Esophagus mucosa (tissue), 1 donor: Measurements from ENCODE around the gene NLGN1. TPM values are rescaled to one million over a fixed set of nuclear protein-coding genes. Genes with fewer than 3 reads are reported as not detected.

Source experiments
- ATAC-seq: fragments of 200-7000 bp; cut with Tn5 transposase; one replicate; pipeline ENCODE4 v1.9.1; 2020
- total RNA-seq: library from RNA; stranded (reverse); gene quantifications from one replicate; pipeline ENCODE4 v1.2.4, GENCODE V29; 2023
- donor health status: DM: yes; HTN: yes; CAD: no.

Gene NLGN1
- total RNA-seq, 1 donor from 2014 or later = 0.44 TPM

DNA sequence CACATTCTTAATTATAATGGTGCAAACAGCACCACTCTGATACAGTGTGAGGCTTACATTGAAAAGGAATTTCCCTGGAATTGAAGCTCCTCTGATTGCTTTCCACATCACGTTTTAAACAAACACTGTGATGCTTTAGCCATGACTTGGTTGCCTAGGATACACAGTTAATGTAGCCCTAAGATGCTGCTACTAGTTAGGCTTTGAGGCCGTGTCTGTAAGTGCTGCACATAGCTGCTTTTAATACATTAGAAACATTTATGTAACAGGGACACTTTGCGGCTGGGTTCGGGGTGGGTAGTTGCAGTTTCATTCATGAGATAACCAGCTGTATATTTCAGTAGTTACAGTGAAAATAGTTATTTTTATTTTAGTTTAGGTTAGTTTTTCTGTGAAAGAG is 334.7 kb downstream of the NLGN1 start:
- no peak for ATAC-seq

DNA sequence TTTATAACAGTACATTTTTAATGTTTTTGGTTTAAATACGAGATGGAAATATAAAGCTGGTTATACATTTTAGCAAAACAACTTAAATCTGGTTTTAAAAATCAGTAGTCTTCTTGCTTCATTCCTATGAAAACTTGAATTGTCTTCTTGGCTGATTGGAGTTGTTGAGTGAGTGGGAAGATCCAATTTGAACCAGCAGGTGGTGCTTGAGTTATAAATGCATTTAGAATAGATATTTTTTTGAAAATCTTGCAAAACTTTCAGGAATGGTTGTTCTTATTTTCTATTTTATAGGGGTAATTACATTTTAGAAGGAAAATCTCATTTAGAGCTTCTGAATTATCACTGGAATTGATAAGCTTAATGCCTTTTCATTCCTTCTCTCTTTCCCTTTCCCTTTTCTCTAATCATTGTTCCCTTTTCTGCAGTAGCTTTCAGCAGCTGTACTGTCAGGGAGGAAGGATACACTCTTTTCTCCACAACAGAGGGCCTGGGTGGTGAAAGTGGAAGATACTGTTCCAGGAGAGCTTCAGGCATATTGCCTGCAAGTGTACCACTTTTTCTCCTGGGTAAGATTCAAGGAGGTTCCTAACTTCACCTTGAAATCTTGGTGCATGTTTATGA is 335.6 kb downstream of the NLGN1 start:
- ATAC-seq = no peak

DNA sequence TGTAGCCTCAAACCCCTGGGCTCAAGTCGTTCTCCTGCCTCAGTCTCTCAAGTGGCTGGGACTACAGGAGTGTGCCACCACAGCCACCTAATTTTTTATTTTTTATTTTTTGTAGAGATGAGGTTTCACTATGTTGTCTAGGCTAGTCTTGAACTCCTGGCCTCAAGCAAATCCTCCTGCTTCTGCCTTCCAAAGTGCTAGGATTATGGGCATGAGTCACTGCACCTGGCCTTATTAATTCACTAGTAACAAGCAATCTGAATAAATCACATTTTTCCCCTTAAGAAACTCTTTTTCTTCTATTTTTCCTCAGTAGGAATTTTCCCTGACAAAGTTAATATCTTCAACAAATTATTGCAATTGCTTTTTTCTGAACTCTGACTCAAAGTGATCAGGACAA is 336.9 kb downstream of the NLGN1 start:
- ATAC-seq = no peak

DNA sequence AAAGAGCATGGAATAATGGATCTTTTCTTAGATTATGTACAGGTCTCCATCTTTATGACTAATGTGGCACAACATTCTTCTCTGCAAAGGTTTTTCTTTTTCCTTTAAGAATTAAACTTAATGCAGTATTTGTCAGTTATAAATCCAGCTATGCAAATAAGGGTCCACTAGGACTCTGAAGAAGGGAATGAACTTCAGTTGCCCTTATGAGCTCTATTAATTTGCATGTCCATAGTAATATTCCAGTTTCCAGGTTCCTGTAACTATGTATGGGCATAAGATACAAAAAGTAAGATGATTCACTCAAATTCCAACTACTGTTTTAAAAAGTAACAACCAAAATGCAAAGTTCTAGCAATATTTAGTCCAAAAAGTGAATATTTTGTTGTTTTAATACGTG is 337.4 kb downstream of the NLGN1 start:
- ATAC-seq = no peak

DNA sequence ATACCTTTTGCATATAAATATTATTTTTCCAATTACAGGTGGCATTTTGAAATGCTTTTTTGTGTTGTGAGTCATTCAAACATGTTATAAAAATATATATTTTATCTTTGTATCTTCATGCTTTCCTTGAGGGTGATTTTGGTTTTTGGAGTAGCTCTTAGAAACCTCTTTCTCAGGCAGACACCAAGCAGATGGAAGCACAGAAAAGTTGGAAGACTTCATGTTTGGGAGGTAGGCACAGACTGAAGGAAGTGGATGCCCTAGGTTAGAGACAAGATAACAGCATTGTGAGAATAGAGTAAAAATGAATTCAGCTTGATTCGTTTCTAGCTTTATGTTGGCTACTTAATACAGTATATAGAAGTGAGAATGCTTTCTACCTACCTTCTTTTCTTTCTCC is 338.3 kb downstream of the NLGN1 start:
- ATAC-seq = no peak

DNA sequence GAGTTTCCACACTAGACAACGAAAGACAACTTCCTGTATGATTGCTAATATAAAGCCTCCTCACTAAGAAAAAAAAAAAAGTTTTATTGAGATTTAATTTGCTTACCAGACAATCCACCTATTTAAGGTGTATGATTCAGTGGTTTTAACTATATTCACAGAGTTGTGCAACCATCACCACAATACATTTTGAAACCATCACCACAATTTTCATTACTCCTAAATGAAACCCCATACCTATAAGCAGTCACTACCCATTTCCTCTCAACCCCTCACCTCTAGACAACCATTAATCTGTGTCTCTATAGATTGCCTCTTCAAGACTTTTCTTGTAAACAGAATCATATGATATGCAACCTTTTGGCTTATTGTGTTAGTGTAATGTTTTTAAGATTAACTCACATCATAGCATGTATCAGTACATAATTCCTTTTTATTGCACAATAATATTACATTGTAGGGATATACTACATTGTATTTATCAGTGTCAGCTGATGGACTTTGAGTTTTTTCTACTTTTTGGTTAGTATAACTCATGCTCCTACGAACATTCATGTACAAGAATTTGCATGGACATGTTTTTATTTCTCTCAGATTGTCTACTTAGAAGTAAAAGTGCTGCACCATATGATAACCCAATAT is 339.7 kb downstream of the NLGN1 start:
- no peak for ATAC-seq

DNA sequence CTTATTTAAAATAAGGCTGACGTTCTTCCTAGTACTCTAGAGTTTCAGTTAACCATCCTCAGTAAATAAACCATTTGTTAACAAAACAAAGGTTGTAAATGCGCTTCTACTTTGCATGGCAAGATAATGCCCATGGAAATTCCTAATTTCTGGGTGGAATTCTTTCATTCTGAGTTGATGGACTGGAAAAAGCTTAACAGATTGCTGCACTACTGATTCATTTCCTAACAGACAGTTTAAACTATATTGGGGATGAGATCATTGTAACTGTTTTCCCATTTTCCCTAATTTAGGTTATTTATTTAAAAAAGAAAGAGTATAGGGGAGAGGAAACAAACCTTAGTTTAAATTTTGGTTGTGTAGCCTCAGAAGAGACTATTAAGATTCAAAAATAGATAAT is 342.2 kb downstream of the NLGN1 start:
- no peak for ATAC-seq

DNA sequence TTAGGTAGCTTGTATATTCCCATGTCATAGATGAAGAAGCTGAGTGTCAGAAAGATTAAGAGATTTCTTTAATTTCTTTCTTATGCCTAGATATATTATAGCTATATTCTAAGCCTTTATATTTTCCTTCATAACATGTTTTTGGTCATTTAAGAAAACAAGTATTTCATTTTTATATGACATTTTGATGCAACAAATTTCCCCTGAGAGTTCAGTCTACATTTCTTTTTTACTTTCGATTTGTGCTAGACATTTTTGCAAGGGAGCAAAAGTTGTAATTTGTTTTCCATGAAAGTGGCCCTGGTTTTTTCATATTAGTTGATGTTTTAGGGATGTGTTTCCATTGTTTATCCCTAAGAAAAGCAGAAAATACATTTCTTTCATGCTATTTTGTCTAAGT is 344.9 kb downstream of the NLGN1 start:
- no peak for ATAC-seq

DNA sequence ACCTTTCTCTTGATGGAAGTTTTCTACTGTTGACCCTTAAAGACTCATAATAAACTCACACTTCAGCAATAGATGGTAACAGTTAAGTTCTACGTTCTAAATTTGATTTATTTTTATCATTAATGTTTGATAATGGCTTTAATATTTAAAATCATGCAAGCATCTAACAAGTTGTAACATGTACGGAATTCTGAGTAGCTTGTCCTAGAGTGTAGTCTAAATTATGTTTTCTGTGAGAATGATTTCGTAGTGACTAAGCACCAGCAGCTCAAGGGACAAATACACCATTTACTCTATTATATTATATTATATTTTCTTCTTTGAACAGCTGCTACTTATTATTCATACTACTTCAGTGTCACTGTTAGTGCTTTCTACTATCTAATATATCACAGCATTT is 345.6 kb downstream of the NLGN1 start:
- no peak for ATAC-seq

DNA sequence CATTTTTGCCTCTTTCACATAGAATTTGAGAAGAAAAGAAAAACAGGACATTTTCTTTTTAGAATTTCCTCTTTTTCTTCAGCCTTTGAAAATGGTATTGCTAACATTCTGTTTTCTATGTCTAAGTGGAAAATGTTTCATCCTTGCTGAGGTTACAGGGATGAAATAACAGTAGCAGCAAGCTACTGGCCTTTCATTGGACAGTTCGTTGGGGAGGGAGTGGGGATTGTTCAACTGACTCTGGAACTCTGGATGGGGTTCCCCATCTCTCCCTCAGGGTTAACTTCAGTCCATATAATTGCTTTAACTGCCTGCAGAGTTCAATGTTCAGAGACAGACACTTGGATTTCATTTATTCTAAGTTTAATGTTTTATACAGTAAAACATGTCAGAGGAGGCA is 346.0 kb downstream of the NLGN1 start:
- ATAC-seq = no peak

DNA sequence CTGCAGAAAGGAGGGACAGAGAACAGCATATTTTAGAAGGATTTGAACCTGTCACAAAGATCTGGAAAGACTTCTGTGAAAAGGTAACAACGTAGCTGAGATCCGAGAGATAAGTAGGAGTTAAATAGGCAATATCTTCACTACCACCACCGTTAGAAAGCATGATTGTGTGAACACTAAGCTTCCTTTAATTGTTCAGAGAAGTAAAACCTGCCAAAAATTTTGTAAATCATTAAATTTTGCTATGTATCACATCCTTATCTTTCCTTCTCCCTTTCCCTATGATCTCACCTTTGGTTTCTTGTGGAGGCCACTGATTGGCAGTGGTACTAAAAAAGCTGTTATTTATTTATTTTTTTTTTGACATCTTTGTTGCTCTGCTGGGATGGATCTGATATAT is 346.9 kb downstream of the NLGN1 start:
- no peak for ATAC-seq

DNA sequence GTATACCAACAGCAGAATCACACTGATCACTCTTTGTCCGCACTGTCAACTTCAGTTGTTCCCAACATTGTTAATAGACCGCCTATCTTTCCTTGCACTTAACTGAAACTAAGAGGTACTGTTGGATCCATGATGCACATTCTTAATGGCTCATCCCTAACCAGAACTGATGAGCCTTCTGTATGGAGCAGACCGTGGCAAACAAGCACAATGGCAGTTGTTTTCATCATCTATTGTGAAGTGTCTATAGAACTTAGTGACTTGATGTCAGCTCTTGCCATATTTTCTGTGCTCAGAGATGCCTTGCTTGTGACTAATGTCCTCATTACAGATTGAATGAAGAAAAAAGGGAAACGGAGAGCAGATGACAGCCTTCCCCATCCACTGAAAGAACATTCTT is 347.4 kb downstream of the NLGN1 start:
- no peak for ATAC-seq

DNA sequence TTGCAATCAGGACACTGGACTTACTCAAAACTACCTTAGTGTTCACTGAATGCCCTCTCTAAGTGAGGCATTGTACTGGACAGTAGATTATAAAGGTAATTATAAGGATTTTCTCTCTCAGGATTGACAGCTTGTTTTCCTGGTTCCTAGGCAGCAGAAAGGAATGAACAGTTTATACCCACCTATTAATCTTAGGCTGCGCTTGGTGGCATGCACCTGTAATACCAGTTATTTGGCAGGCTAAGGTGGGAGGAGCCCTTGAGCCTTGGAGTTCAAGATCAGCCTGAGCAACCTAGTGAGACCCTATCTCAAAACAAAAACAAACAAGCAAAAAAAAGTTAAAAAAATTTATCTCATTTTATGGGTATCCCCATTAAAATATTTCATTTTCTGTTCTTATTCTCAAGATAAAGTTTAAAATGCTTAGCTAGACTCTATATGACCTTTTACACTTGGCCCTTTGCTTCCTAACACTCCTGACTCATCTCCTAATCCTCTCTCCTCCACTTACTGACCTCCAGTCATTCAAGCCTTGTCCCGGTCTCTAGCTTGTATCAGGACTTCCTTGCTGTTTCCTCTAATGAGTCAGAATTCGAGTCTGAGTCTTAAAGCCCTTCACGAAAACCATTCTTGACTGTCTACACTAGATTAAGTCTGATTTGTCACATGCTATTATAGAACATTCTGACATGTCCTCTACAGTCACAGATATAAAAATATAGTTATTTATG is 348.6 kb downstream of the NLGN1 start:
- peak; percentile 89 for ATAC-seq

DNA sequence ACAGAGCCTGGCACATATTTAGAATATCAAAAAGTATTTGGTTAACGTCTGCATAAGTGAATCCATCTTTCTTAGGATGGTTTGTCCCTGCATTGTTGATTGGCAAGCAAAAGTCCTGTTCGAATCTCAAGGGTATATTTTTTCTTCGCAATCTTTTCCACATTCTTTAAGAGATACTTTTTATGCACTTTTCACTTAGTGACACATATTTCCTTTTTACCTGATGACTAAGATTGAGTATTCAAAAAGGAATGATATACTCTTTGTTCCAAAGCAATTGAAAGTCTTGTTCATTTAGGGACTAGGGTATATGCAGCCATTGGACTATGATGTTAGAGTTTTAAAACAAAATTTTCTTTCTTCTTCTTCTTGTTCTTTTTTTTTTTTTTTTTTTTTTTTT is 349.9 kb downstream of the NLGN1 start:
- ATAC-seq = no peak

DNA sequence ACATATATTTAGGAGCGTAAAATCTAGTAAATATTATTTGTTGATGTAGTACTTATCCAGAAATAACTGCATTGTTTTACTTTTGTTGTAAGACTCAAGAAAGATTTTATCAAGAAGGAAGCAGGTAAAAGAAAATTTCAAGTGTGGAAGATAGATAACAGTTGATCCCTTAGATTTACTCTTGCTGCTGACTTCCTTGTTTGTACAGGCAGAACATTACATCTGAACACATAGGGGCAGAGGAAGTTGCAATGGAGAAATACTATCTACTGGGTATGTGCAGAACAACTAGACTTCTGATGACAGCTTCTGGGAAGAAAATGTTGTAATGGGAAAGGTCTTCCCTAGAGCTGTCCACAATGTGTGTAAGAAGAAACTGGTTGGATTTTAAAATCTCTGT is 350.6 kb downstream of the NLGN1 start:
- no peak for ATAC-seq

DNA sequence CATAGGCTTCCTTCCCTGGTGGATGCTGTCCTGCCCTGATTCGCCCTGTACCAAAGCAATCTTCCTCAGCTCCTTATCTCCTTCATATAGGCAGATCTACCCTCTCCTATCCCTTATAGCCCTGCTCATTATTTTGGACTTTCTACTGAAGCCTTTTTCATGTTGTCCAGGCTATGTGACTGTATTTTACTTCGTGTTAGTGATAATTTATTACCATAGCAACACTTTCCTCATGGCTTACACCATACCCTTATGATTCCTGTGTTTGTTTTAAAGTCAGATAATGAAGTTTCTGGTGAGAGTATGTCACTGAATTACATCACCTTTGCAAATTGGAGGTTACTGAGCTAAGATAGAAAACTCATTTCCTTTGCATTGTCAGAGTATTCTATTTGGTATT is 352.6 kb downstream of the NLGN1 start:
- no peak for ATAC-seq

DNA sequence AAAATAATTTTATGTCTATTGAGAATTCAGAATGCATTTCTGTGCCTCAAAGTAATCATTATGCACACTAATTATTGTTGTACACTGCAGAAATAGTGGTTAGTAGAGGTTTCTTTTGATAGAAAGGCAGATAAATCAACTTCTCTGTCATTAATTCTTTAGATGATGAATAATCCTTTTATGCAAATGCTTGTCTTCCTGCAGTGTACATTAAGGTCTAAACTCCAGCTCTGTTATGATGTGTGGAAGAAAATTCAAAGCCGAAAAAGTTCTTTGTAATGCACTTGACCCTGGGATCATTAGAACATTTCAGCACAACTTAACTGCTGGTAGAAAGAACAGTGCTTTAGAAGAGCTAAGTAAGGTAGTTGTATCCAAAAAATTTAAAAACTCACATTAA is 353.0 kb downstream of the NLGN1 start:
- ATAC-seq = no peak

DNA sequence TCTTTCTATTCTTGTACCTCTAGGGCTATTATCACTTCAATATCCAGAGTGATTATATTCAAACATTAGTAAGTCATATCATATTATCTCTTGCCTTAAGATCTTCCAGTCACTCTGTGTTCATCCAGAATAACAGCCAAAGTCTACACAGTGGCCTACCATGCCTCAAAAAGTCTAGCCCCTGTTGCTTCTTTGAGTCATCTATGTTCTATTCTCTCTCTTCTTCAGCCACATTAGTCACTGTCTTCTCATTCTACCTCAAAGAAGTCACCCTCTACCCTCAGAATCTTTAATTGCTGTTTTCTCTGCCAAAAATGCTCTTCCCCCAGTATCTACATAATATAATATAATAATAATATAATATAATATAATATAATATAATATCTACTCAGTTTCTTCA is 356.0 kb downstream of the NLGN1 start:
- ATAC-seq = no peak

DNA sequence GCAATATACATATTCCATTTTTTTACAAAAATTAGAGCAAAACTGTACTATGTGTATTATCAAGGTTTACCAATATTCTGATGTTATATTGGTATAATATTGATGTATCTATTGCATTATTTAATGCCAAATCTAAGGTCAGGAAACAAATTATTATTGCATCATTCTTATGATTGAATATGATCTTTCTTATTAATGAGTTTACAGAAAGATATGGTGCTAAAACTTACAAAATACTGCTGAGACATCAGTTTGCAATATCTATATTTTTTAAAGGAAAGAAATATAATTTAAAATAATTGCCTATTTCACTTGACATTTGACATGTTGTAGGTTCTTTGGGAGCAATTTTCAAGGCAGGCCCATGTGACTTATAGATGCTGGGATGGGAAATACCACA is 357.6 kb downstream of the NLGN1 start:
- no peak for ATAC-seq

DNA sequence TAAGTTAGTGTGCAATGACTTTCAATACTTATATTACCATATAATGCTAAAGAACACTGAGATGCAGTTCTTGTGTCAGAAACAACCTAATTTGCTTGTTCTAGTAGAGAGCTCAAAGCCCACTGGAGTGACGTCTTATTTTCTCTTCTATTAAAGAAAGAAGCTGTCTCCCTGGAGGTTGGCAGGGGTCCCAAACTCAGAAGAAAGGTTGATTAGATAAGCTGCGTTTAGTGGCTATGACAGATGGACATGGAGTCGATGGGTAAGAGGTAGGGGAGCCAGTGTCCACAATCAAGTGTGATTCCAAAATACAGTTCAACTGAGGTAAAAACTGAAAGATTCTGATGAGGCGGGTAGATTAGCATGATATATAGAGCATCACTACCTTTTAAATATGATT is 363.6 kb downstream of the NLGN1 start:
- no peak for ATAC-seq

DNA sequence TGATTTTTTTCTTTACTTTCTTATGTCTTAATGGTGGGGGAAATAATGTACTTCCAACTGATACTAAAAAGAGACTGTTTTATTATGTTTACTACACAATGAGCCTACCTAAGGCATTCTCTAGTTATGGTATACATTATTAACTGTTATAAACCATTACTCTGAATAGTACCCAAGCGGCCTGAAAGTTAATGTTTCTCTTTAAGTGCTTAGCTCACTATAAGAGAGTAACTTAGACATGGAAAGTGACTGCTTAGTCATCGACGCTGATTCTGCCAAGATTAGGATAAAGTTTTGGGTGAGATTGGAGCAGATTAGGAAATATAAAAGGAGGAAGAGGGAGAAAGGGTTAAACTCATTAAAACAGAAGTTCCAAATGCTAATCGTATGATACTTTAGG is 365.0 kb downstream of the NLGN1 start:
- ATAC-seq = no peak

DNA sequence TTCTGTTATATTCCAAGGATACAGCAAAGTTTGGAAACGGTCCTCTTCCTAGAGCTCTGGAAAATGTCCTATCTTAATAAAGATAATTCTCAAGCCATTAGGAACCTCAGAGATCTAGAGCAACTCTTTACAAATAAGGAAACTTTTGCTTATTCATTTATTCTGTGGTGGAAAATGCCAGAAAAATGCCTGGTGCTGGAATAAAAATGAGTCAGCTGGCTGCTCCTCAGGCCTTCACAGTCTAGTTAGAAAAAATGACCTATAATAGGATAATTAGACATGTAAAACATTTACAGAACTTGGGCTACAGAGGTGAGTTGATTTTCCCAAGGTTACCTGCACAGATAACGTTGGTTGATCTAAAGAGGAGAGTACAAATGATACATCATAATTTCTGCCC is 372.5 kb downstream of the NLGN1 start:
- no peak for ATAC-seq

DNA sequence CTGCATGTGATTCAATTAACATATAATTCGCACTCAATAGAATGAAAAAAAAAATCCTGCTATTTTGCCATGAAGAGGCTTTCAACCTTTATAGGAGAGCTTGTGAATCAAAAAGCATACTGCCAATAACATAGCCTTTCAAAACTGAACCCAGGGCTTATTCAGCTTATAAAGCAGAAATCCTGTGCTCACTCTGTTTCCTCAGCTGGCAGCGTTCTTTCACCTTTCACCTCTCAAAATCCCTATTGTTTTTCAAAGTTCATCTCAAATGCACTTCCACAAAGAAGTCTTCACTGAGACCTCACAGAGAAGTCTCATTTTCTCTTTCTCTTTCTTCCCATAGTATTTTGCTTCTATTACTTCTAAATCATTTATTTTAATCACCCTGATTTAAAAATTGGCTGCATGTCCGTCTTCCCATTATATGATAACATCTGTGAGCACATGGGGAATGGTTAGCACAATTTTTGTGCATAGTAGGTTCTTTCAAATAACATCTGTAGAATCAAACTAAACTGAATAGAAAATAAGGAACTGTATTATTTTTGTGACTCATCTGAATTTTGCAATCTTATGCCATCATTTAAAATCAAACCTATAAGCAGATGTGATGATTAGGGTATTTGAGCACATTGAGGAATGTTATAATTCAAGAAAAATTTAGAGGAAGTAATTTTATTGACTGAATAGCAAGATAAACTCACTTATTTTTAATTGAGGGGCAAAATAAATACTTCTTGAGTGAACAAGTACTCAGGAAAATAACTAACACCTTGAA is 373.4 kb downstream of the NLGN1 start:
- no peak for ATAC-seq

DNA sequence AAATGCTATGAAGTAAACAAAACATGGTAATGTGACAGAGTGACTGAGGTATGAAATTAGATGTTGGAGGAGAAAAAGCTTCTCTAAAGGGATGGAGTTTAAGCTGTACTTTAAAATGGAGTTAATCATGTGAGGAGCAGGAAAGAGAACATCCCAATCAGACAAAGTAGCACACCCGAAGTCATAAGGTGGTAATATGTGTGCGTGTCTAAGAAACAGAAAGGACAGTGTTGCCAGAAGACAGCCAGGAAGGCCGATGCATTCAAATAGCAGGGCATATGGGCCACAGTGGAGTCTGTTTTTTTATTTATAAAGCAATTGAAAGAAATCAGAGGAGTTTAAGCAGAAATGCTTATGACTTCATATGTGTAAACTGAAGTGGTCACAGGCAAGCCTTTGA is 376.3 kb downstream of the NLGN1 start:
- no peak for ATAC-seq
